Measurements from ENCODE around the gene FHOD1. TPM values are rescaled to one million over a fixed set of nuclear protein-coding genes. Genes with fewer than 3 reads are reported as not detected.

FHOD1 gene
- total and polyA plus RNA-seq, 2 of the 13 experiments (the other 11 are each of a cell fraction or from before 2014, with no cell fraction given), result 20.0 to 20.8 TPM

DNA sequence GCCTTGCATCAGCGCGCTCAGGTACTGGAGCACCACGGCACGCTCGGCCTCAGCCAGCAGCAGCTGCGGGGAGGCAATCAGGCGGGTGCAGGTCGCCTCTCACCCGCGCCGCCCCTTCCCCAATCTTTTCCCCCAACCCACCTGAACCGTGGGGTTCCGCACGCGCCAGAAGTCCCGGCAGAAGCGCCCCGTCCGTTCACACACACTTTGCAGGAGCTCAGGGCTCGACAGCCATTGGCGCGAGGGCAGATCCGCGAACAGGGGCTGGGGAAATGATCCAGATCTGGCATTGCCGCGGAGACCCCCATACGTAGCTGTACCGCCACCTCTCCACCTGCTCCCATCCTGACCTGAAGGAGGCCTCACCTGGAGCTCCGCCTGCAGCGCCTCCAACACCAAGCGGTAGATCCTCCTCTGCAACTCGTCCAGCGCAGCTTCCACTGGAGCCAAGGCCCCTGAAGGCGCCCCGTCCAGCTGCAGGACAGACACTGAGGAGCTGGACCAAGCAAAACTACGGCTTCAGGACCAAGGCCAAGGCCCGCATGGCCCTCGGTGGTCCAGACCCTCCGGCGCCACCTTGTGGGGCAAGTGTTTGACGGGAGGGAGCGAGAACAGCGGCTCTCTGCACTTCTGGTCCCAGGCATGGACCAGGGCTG lies 62.2 kb downstream of the FHOD1 start (continued):
- peak; percentile 84; the same call in 1 of the 2 replicates for TF ChIP-seq ZNF142 (CRISPR knock-in tag; IDR thresholded peaks at IDR 0.05)
- TF ChIP-seq TARDBP (CRISPR knock-in tag; IDR thresholded peaks at IDR 0.05), result no peak
- no peak for TF ChIP-seq HHEX (CRISPR knock-in tag; IDR thresholded peaks at IDR 0.05)
- no peak for TF ChIP-seq FOXK2 (IDR thresholded peaks at IDR 0.05)
- TF ChIP-seq, protein P1, sequence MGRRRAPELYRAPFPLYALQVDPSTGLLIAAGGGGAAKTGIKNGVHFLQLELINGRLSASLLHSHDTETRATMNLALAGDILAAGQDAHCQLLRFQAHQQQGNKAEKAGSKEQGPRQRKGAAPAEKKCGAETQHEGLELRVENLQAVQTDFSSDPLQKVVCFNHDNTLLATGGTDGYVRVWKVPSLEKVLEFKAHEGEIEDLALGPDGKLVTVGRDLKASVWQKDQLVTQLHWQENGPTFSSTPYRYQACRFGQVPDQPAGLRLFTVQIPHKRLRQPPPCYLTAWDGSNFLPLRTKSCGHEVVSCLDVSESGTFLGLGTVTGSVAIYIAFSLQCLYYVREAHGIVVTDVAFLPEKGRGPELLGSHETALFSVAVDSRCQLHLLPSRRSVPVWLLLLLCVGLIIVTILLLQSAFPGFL (CRISPR knock-in tag; IDR thresholded peaks at IDR 0.05), result no peak
- TF ChIP-seq MEF2D (CRISPR knock-in tag; IDR thresholded peaks at IDR 0.05), result peak; percentile 87
- TF ChIP-seq FOXA3 (CRISPR knock-in tag; IDR thresholded peaks at IDR 0.05), result peak; percentile 59
- TF ChIP-seq ZNF180 (CRISPR knock-in tag; IDR thresholded peaks at IDR 0.05; ENCODE audit: borderline replicate concordance, low read depth), result peak; percentile 83; the same call in 1 of the 2 replicates
- TF ChIP-seq DBP (CRISPR knock-in tag; IDR thresholded peaks at IDR 0.05; ENCODE audit: not compliant biosample characterization), result no peak
- no peak; the same call in 1 of the 2 replicates for TF ChIP-seq SAFB2 (CRISPR knock-in tag; IDR thresholded peaks at IDR 0.05; ENCODE audit: borderline replicate concordance, low read depth)
- no peak for TF ChIP-seq ZNF354B (CRISPR knock-in tag; IDR thresholded peaks at IDR 0.05)
- peak; percentile 76 for TF ChIP-seq SP5 (CRISPR knock-in tag; IDR thresholded peaks at IDR 0.05; ENCODE audit: borderline replicate concordance, low read depth)
- TF ChIP-seq PHF20 (CRISPR knock-in tag; IDR thresholded peaks at IDR 0.05), result no peak; the same call in 1 of the 2 replicates
- peak; percentile 71 for TF ChIP-seq PTBP1 (IDR thresholded peaks at IDR 0.05; ENCODE audit: low read depth, low read length, poor library complexity, severe bottlenecking)
- no peak for TF ChIP-seq SMARCC2 (IDR thresholded peaks at IDR 0.05)
- 0 out of 2 replicates have a peak, but pooled peaks have one; percentile 60 for TF ChIP-seq ZNF619 (CRISPR knock-in tag; IDR thresholded peaks at IDR 0.05)
- TF ChIP-seq SCMH1 (CRISPR knock-in tag; IDR thresholded peaks at IDR 0.05; ENCODE audit: borderline replicate concordance), result no peak
- TF ChIP-seq, protein P2, sequence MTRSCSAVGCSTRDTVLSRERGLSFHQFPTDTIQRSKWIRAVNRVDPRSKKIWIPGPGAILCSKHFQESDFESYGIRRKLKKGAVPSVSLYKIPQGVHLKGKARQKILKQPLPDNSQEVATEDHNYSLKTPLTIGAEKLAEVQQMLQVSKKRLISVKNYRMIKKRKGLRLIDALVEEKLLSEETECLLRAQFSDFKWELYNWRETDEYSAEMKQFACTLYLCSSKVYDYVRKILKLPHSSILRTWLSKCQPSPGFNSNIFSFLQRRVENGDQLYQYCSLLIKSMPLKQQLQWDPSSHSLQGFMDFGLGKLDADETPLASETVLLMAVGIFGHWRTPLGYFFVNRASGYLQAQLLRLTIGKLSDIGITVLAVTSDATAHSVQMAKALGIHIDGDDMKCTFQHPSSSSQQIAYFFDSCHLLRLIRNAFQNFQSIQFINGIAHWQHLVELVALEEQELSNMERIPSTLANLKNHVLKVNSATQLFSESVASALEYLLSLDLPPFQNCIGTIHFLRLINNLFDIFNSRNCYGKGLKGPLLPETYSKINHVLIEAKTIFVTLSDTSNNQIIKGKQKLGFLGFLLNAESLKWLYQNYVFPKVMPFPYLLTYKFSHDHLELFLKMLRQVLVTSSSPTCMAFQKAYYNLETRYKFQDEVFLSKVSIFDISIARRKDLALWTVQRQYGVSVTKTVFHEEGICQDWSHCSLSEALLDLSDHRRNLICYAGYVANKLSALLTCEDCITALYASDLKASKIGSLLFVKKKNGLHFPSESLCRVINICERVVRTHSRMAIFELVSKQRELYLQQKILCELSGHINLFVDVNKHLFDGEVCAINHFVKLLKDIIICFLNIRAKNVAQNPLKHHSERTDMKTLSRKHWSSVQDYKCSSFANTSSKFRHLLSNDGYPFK (CRISPR knock-in tag; IDR thresholded peaks at IDR 0.05; ENCODE audit: borderline replicate concordance), result peak; percentile 80
